Thyroid gland (tissue), 4 donors: Measurements from ENCODE around the gene KRT31. TPM values are rescaled to one million over a fixed set of nuclear protein-coding genes. Genes with fewer than 3 reads are reported as not detected.
"Not testable (repeated sequence)": the region's sequence is repeated elsewhere in the genome, so short reads cannot be mapped to it uniquely, and the experiment has no call there.

Experiments
- DNase-seq, 2 donors: peaks; one replicate each; pipeline ENCODE4 v3.0.0-alpha.2; 2019
- H3K27ac ChIP-seq, 3 donors: fragments of 200-600 bp; sonication (generic); 1 replicate in 2 of 3; 2 replicates in 1 of 3; pipeline ENCODE4 v1.5.1; 2016 to 2019; ENCODE audit warnings: mild to moderate bottlenecking in 1 of 3, moderate library complexity in 1 of 3
- H3K27me3 ChIP-seq: fragments of 200-600 bp; sonication (generic); one replicate; pipeline ENCODE4 v1.5.1; 2019
- H3K36me3 ChIP-seq, 2 donors: fragments of 200-600 bp; sonication (generic); one replicate each; pipeline ENCODE4 v1.5.1; 2016 to 2019
- H3K4me1 ChIP-seq, 2 donors: fragments of 200-600 bp; sonication (generic); one replicate each; pipeline ENCODE4 v1.5.1; 2017 to 2019
- H3K4me3 ChIP-seq, 3 donors: fragments of 200-600 bp; sonication (generic); replicated peaks in 1 of 3; 1 replicate in 2 of 3; 2 replicates in 1 of 3; pipeline ENCODE4 v1.5.1; 2016; ENCODE audit warnings: mild to moderate bottlenecking in 1 of 3
- H3K9me3 ChIP-seq: fragments of 200-600 bp; sonication (generic); one replicate; pipeline ENCODE4 v1.5.1; 2017
- CTCF ChIP-seq, 6 experiments: fragments of 200-600 bp in 3 of 6; fragments of 450-650 bp in 3 of 6; sonication (generic) in 3 of 6; IDR thresholded peaks; one replicate each; pipeline ENCODE4 v1.5.1; 2016 to 2019; ENCODE audit warnings: antibody characterized with exemption in 6 of 6, mild to moderate bottlenecking in 2 of 6, inconsistent platforms in 1 of 6, moderate library complexity in 1 of 6
- POLR2A ChIP-seq, 2 donors: fragments of 450-650 bp; IDR thresholded peaks; one replicate each; pipeline ENCODE4 v1.6.1; 2017; ENCODE audit warnings: antibody characterized with exemption in 2 of 2, mild to moderate bottlenecking in 2 of 2, moderate library complexity in 1 of 2
- WGBS, 2 donors: methylation state at CpG; one replicate each; pipeline ENCODE4 v1.1.5; 2017; 5-methylcytosine and 5-hydroxymethylcytosine counted together
- intact Hi-C: fragments of 100-400 bp; cut with DNase I; formaldehyde crosslinking; loops from one replicate; pipeline ENCODE4 v1.15.1; 2023
- total RNA-seq, 4 donors: library from RNA; depleted of rRNA; stranded (reverse); fragments of >200 nt; gene quantifications; one replicate each; pipeline ENCODE4 v1.2.3, GENCODE V29; 2016

Gene KRT31
- total RNA-seq, 4 donors from 2014 or later: not detected

GRCh38 chr17:41347869-41348760, 49.3 kb downstream of the KRT31 start:
- DNase-seq: no peak
- intact Hi-C loops: no loop called here
- H3K9me3 ChIP-seq: no peaks in the 10 kb centered on the region

GRCh38 chr17:41346421-41346820, 51.0 kb downstream of the KRT31 start:
- DNase-seq, H3K36me3 ChIP-seq, H3K4me3 ChIP-seq, H3K27me3 ChIP-seq, intact Hi-C loops, H3K9me3 ChIP-seq, H3K27ac ChIP-seq, H3K4me1 ChIP-seq: not testable (repeated sequence)
- WGBS, 2 donors: 92 to 94% methylated on average over 15 to 16 of the region's 16 CpGs

More at GRCh38 chr17:41347869-41348760, 49.3 kb downstream of the KRT31 start:
- TF ChIP-seq CTCF (IDR thresholded peaks at IDR 0.05) (no peak), POLR2A (IDR thresholded peaks at IDR 0.05) (no peak)
- no peak overlapping the region for H3K4me3 ChIP-seq
- H3K36me3 ChIP-seq: no peaks in the 10 kb centered on the region
- 82 to 89% methylated on average over 7 of the region's 7 CpGs for WGBS, 2 donors
- no peaks in the 10 kb centered on the region for H3K27me3 ChIP-seq
- H3K27ac ChIP-seq: no peak overlapping the region
- no peaks in the 10 kb centered on the region for H3K4me1 ChIP-seq

- WGBS, 2 donors: 96 to 99% methylated on average over 3 of the region's 3 CpGs
Measured at GRCh38 chr17:41345992-41346391, 51.4 kb downstream of the KRT31 start.

More at GRCh38 chr17:41345992-41346391, 51.4 kb downstream of the KRT31 start:
- DNase-seq: no peak
- H3K27ac ChIP-seq: no peak overlapping the region
- no peaks in the 10 kb centered on the region for H3K4me1 ChIP-seq
- intact Hi-C loops: no loop called here
- H3K36me3 ChIP-seq: no peaks in the 10 kb centered on the region
- H3K9me3 ChIP-seq: no peaks in the 10 kb centered on the region
- no peak overlapping the region for H3K4me3 ChIP-seq
- H3K27me3 ChIP-seq: no peaks in the 10 kb centered on the region
- TF ChIP-seq CTCF (IDR thresholded peaks at IDR 0.05): no peak
- TF ChIP-seq POLR2A (IDR thresholded peaks at IDR 0.05): no peak

Other genes with a start within 250 kb of the KRT31 start
- not detected for gene KRTAP4-5, start 247.8 kb downstream of the KRT31 start, total RNA-seq
- not detected for gene KRTAP4-4, start 236.9 kb downstream of the KRT31 start, total RNA-seq
- gene KRTAP4-3, start 229.4 kb downstream of the KRT31 start, total RNA-seq: not detected
- not detected for gene KRTAP4-2, start 219.4 kb downstream of the KRT31 start, total RNA-seq
- gene KRTAP4-1, start 212.7 kb downstream of the KRT31 start, total RNA-seq: not detected
- not detected for gene KRTAP9-1, start 207.7 kb downstream of the KRT31 start, total RNA-seq
- gene KRTAP9-2, start 171.0 kb downstream of the KRT31 start, total RNA-seq: not detected
- gene KRTAP9-3, start 165.2 kb downstream of the KRT31 start, total RNA-seq: not detected
- gene KRTAP9-8, start 159.6 kb downstream of the KRT31 start, total RNA-seq: not detected
- not detected for gene KRTAP9-4, start 147.9 kb downstream of the KRT31 start, total RNA-seq
- gene KRTAP9-9, start 142.2 kb downstream of the KRT31 start, total RNA-seq: not detected
- not detected for gene KRTAP9-6, start 132.2 kb downstream of the KRT31 start, total RNA-seq
- gene KRTAP9-7, start 121.9 kb downstream of the KRT31 start, total RNA-seq: not detected
- gene KRTAP29-1, start 94.8 kb downstream of the KRT31 start, total RNA-seq: not detected
- gene KRTAP16-1, start 88.3 kb downstream of the KRT31 start, total RNA-seq: not detected
- not detected for gene KRTAP17-1, start 81.9 kb downstream of the KRT31 start, total RNA-seq
- not detected for gene KRT33A, start 46.8 kb downstream of the KRT31 start, total RNA-seq
- gene KRT33B, start 27.8 kb downstream of the KRT31 start, total RNA-seq: not detected
- not detected for gene KRT34, start 15.3 kb downstream of the KRT31 start, total RNA-seq
- not detected for gene KRT37, start 27.0 kb upstream of the KRT31 start, total RNA-seq
- gene KRT38, start 43.4 kb upstream of the KRT31 start, total RNA-seq: not detected
- gene KRT32, start 69.8 kb upstream of the KRT31 start, total RNA-seq: not detected
- gene KRT35, start 83.5 kb upstream of the KRT31 start, total RNA-seq: not detected
- not detected for gene KRT36, start 92.3 kb upstream of the KRT31 start, total RNA-seq
- under 1 TPM in 1 of 4 donors, not detected in 3; 0.83 TPM for gene KRT13, start 108.0 kb upstream of the KRT31 start, total RNA-seq
- under 1 TPM in 1 of 4 donors, not detected in 3; 0.93 TPM for gene KRT15, start 121.3 kb upstream of the KRT31 start, total RNA-seq
- gene KRT19, start 130.7 kb upstream of the KRT31 start, total RNA-seq: 10 to 100 TPM; 18.3 to 41.4 (median 28.6) TPM
- not detected for gene KRT9, start 174.5 kb upstream of the KRT31 start, total RNA-seq
- gene KRT14, start 189.3 kb upstream of the KRT31 start, total RNA-seq: 10 to 100 TPM in 1 of 4 donors, under 1 TPM in 1, not detected in 2; 0.22 to 12.4 TPM
- 1 to 10 TPM in 2 of 4 donors, not detected in 2; 1.3 to 2.0 TPM for gene KRT16, start 215.2 kb upstream of the KRT31 start, total RNA-seq
- gene KRT17, start 227.0 kb upstream of the KRT31 start, total RNA-seq: under 1 TPM in 1 of 4 donors, not detected in 3; 0.56 TPM